Measurements from ENCODE around the gene NANOGP8.
A peak's percentile ranks its signal among the peaks of the same experiment; 100 is the strongest.

NANOGP8 gene

GRCh38 chr15:35111861-35112260, 26.8 kb upstream of the NANOGP8 start:
- DNase-seq (ENCODE audit: insufficient read length, low spot score) (no peak), FAIRE-seq (no peak)
- TF ChIP-seq CTCF (IDR thresholded peaks at IDR 0.05; ENCODE audit: insufficient read depth, missing control alignments), result no peak

GRCh38 chr15:35108453-35108852, 23.4 kb upstream of the NANOGP8 start:
- DNase-seq (ENCODE audit: insufficient read length, low spot score) (no peak), FAIRE-seq (no peak)
- TF ChIP-seq CTCF (IDR thresholded peaks at IDR 0.05; ENCODE audit: insufficient read depth, missing control alignments), result no peak

GRCh38 chr15:35107561-35107960, 22.5 kb upstream of the NANOGP8 start:
- no peak for TF ChIP-seq CTCF (IDR thresholded peaks at IDR 0.05; ENCODE audit: insufficient read depth, missing control alignments)
- DNase-seq (ENCODE audit: insufficient read length, low spot score) (no peak), FAIRE-seq (no peak)

- DNase-seq (ENCODE audit: insufficient read length, low spot score) (no peak), FAIRE-seq (no peak)
These were observed 22.0 kb upstream of the NANOGP8 start for GRCh38 chr15:35107122-35107521.

GRCh38 chr15:35104526-35105147, 19.5 kb upstream of the NANOGP8 start:
- peak; percentile 55 for FAIRE-seq

More at GRCh38 chr15:35107122-35107521, 22.0 kb upstream of the NANOGP8 start:
- TF ChIP-seq CTCF (IDR thresholded peaks at IDR 0.05; ENCODE audit: insufficient read depth, missing control alignments), result no peak

GRCh38 chr15:35102186-35102585, 17.1 kb upstream of the NANOGP8 start:
- DNase-seq (ENCODE audit: insufficient read length, low spot score) (no peak), FAIRE-seq (no peak)
- no peak for TF ChIP-seq CTCF (IDR thresholded peaks at IDR 0.05; ENCODE audit: insufficient read depth, missing control alignments)

More at GRCh38 chr15:35104526-35105147, 19.5 kb upstream of the NANOGP8 start:
- no peak for DNase-seq (ENCODE audit: insufficient read length, low spot score)
- TF ChIP-seq CTCF (IDR thresholded peaks at IDR 0.05; ENCODE audit: insufficient read depth, missing control alignments), result no peak

- no peak for DNase-seq (ENCODE audit: insufficient read length, low spot score)
- no peak for FAIRE-seq
- TF ChIP-seq CTCF (IDR thresholded peaks at IDR 0.05; ENCODE audit: insufficient read depth, missing control alignments), result no peak
These were observed 16.2 kb upstream of the NANOGP8 start for GRCh38 chr15:35101335-35101734.

All from D721Med (cell line).